Heart left ventricle (tissue), 13 donors: ENCODE results near the gene HMCN2.

ENCODE experiments used
- POLR2A ChIP-seq, 2 donors: fragments of 450-650 bp; IDR thresholded peaks; one replicate each; pipeline ENCODE4 v1.6.1; 2017; ENCODE audit warnings: antibody characterized with exemption in 2 of 2, mild to moderate bottlenecking in 2 of 2, moderate library complexity in 2 of 2
- TF ChIP-seq, protein P1 (sequence below), 12 donors: fragments of 200-600 bp; sonication (generic) in 4 of 12; IDR thresholded peaks; one replicate each; pipeline versions ENCODE4 v1.5.0 to v1.8.0; 2018 to 2022; ENCODE audit warnings: antibody characterized with exemption in 12 of 12, mild to moderate bottlenecking in 5 of 12
- donor health status: ischemic (EF 13 %, LVEDD 7.1; RV severe dilation, severe dysfunction).
- donor health status: DM: no; HTN: yes; CAD: no.
- donor health status: DM: no; HTN: no; CAD: no.
- donor health status: ischemic (EF 25% LVEDD 6.9; RV normal size, moderate dysfunction).
- donor health status: ischemic (EF 25% LVEDD 5.7; RV mildly dilated, moderate dysfunction).
- donor health status: ischemic (EF 35%, LVEDD 5.7; RV mildly dilated, moderate dysfunction).
- donor health status: nonischemic (EF 11% LVEDD 7.7; RV severe dilation, severe dysfunction).
- donor health status: DM: yes; HTN: yes; CAD: no.
- donor health status: PGD.
- donor health status: ischemic (EF 29% LVEDD 5.4; RV normal size, mild dysfunction).
- donor health status: nonischemic (EF 23%, LVEDD 6.1; RV moderate dilation, normal function).

DNA sequence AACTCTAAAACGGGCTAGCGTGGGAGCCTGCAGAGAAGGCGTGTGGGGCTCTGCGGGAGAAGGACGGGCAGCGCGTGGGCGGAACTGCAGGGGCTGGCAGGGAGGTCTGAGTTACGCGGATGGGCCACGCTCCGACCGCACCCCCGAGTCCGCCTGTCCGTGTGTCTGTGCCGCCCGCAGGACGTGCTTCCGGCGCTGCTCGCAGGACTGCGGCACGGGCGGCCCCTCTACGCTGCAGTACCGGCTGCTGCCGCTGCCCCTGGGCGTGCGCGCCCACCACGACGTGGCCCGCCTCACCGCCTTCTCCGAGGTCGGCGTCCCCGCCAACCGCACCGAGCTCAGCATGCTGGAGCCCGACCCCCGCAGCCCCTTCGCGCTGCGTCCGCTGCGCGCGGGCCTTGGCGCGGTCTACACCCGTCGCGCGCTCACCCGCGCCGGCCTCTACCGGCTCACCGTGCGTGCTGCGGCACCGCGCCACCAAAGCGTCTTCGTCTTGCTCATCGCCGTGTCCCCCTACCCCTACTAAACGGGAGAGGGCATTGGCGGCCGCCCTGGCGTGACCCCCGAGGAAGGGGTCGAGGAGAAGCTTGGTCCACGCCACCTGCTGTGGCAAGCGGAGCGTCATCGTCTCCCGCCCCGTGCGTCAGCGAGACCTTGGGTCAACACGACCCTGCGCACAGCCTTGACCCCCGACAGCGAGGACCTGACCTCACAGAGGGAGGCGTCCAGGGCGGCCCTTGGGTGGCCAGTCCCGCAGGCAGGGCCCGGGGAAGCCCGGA is 167.8 kb downstream of the HMCN2 start:
- TF ChIP-seq, protein P1, sequence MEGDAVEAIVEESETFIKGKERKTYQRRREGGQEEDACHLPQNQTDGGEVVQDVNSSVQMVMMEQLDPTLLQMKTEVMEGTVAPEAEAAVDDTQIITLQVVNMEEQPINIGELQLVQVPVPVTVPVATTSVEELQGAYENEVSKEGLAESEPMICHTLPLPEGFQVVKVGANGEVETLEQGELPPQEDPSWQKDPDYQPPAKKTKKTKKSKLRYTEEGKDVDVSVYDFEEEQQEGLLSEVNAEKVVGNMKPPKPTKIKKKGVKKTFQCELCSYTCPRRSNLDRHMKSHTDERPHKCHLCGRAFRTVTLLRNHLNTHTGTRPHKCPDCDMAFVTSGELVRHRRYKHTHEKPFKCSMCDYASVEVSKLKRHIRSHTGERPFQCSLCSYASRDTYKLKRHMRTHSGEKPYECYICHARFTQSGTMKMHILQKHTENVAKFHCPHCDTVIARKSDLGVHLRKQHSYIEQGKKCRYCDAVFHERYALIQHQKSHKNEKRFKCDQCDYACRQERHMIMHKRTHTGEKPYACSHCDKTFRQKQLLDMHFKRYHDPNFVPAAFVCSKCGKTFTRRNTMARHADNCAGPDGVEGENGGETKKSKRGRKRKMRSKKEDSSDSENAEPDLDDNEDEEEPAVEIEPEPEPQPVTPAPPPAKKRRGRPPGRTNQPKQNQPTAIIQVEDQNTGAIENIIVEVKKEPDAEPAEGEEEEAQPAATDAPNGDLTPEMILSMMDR (IDR thresholded peaks at IDR 0.05): peak; percentile 45 to 87 (median 68)
- no peak for TF ChIP-seq POLR2A (IDR thresholded peaks at IDR 0.05)
